ENCODE results near the gene KLC4.
A peak's percentile ranks its signal among the peaks of the same experiment; 100 is the strongest.

The KLC4 gene

GRCh38 chr6:43020052-43020705 is 39.3 kb upstream of the KLC4 start:
- Histone ChIP-seq H3K27ac (ENCODE audit: low read depth, low read length) (0 out of 2 replicates have a peak overlapping the region, but pooled peaks have one; percentile 91), H3K4me3 (ENCODE audit: low read length) (no peak overlapping the region), H3K9me3 (ENCODE audit: insufficient read depth, low read depth, low read length) (no peaks in the 10 kb centered on the region), H3K36me3 (ENCODE audit: insufficient read depth, low read length) (peaks cover 53% of the 10 kb centered on the region), H3K27me3 (ENCODE audit: insufficient read depth, low read length) (no peaks in the 10 kb centered on the region), H3K9ac (ENCODE audit: low read depth, low read length) (no peak overlapping the region), H3K4me1 (ENCODE audit: insufficient read depth, low read length) (no peaks in the 10 kb centered on the region)
- WGBS = 97% methylated on average over 3 of the region's 3 CpGs

GRCh38 chr6:43020847-43021246 is 38.6 kb upstream of the KLC4 start:
- 65% methylated on average over 3 of the region's 5 CpGs for WGBS
- Histone ChIP-seq H3K4me3 (ENCODE audit: low read length) (peak overlapping the region; percentile 100), H3K27me3 (ENCODE audit: insufficient read depth, low read length) (no peaks in the 10 kb centered on the region), H3K4me1 (ENCODE audit: insufficient read depth, low read length) (no peaks in the 10 kb centered on the region), H3K27ac (ENCODE audit: low read depth, low read length) (peak overlapping the region; percentile 91), H3K9ac (ENCODE audit: low read depth, low read length) (peak overlapping the region; percentile 99), H3K9me3 (ENCODE audit: insufficient read depth, low read depth, low read length) (no peaks in the 10 kb centered on the region), H3K36me3 (ENCODE audit: insufficient read depth, low read length) (peaks cover 58% of the 10 kb centered on the region)

GRCh38 chr6:43021270-43022047 is 38.0 kb upstream of the KLC4 start, which contains the start of gene RRP36:
Gene RRP36 (plus strand): TSS chr6:43021623. CDS start chr6:43021655, 32 bp downstream.
- 2% methylated on average over 56 of the region's 56 CpGs for WGBS
- no peaks in the 10 kb centered on the region for H3K9me3 ChIP-seq (ENCODE audit: insufficient read depth, low read depth, low read length)
- H3K27ac ChIP-seq (ENCODE audit: low read depth, low read length) = peak within 1 kb of the TSS; percentile 91
- no peaks in the 10 kb centered on the region for H3K4me1 ChIP-seq (ENCODE audit: insufficient read depth, low read length)
- no peaks in the 10 kb centered on the region for H3K27me3 ChIP-seq (ENCODE audit: insufficient read depth, low read length)
- peak within 1 kb of the TSS; percentile 99 for H3K9ac ChIP-seq (ENCODE audit: low read depth, low read length)
- H3K36me3 ChIP-seq (ENCODE audit: insufficient read depth, low read length) = peaks cover 64% of the 10 kb centered on the region
- peak within 1 kb of the TSS; percentile 100 for H3K4me3 ChIP-seq (ENCODE audit: low read length)

GRCh38 chr6:43024436-43024835 is 35.0 kb upstream of the KLC4 start:
- peaks cover 68% of the 10 kb centered on the region for H3K36me3 ChIP-seq (ENCODE audit: insufficient read depth, low read length)
- no peaks in the 10 kb centered on the region for H3K9me3 ChIP-seq (ENCODE audit: insufficient read depth, low read depth, low read length)
- no peaks in the 10 kb centered on the region for H3K4me1 ChIP-seq (ENCODE audit: insufficient read depth, low read length)
- no peak overlapping the region for H3K27ac ChIP-seq (ENCODE audit: low read depth, low read length)
- no peak overlapping the region for H3K9ac ChIP-seq (ENCODE audit: low read depth, low read length)
- no peaks in the 10 kb centered on the region for H3K27me3 ChIP-seq (ENCODE audit: insufficient read depth, low read length)
- WGBS = 97% methylated on average over 2 of the region's 2 CpGs
- no peak overlapping the region for H3K4me3 ChIP-seq (ENCODE audit: low read length)

- Histone ChIP-seq H3K4me1 (ENCODE audit: insufficient read depth, low read length) (no peaks in the 10 kb centered on the region), H3K36me3 (ENCODE audit: insufficient read depth, low read length) (peaks cover 70% of the 10 kb centered on the region), H3K27me3 (ENCODE audit: insufficient read depth, low read length) (no peaks in the 10 kb centered on the region), H3K4me3 (ENCODE audit: low read length) (no peak overlapping the region), H3K27ac (ENCODE audit: low read depth, low read length) (no peak overlapping the region), H3K9me3 (ENCODE audit: insufficient read depth, low read depth, low read length) (no peaks in the 10 kb centered on the region), H3K9ac (ENCODE audit: low read depth, low read length) (no peak overlapping the region)
- WGBS = 99% methylated on average over 5 of the region's 5 CpGs
These were observed 33.1 kb upstream of the KLC4 start for GRCh38 chr6:43026365-43026764.

- Histone ChIP-seq H3K27me3 (ENCODE audit: insufficient read depth, low read length) (no peaks in the 10 kb centered on the region), H3K9me3 (ENCODE audit: insufficient read depth, low read depth, low read length) (no peaks in the 10 kb centered on the region), H3K36me3 (ENCODE audit: insufficient read depth, low read length) (peaks cover 86% of the 10 kb centered on the region), H3K4me1 (ENCODE audit: insufficient read depth, low read length) (no peaks in the 10 kb centered on the region), H3K4me3 (ENCODE audit: low read length) (no peak overlapping the region), H3K27ac (ENCODE audit: low read depth, low read length) (no peak overlapping the region), H3K9ac (ENCODE audit: low read depth, low read length) (no peak overlapping the region)
- 97% methylated on average over 9 of the region's 9 CpGs for WGBS
These were observed 30.3 kb upstream of the KLC4 start for GRCh38 chr6:43029120-43029519.

GRCh38 chr6:43032326-43032725 is 27.1 kb upstream of the KLC4 start:
- Histone ChIP-seq H3K36me3 (ENCODE audit: insufficient read depth, low read length) (peaks cover 71% of the 10 kb centered on the region), H3K27me3 (ENCODE audit: insufficient read depth, low read length) (no peaks in the 10 kb centered on the region), H3K27ac (ENCODE audit: low read depth, low read length) (no peak overlapping the region), H3K4me3 (ENCODE audit: low read length) (no peak overlapping the region), H3K9me3 (ENCODE audit: insufficient read depth, low read depth, low read length) (no peaks in the 10 kb centered on the region), H3K4me1 (ENCODE audit: insufficient read depth, low read length) (no peaks in the 10 kb centered on the region), H3K9ac (ENCODE audit: low read depth, low read length) (no peak overlapping the region)
- WGBS = over 99% methylated on average over 4 of the region's 4 CpGs

- 98% methylated on average over 2 of the region's 2 CpGs for WGBS
- Histone ChIP-seq H3K27me3 (ENCODE audit: insufficient read depth, low read length) (no peaks in the 10 kb centered on the region), H3K36me3 (ENCODE audit: insufficient read depth, low read length) (peaks cover 71% of the 10 kb centered on the region), H3K4me1 (ENCODE audit: insufficient read depth, low read length) (no peaks in the 10 kb centered on the region), H3K4me3 (ENCODE audit: low read length) (no peak overlapping the region), H3K9ac (ENCODE audit: low read depth, low read length) (no peak overlapping the region), H3K27ac (ENCODE audit: low read depth, low read length) (no peak overlapping the region), H3K9me3 (ENCODE audit: insufficient read depth, low read depth, low read length) (no peaks in the 10 kb centered on the region)
These were observed 25.8 kb upstream of the KLC4 start for GRCh38 chr6:43033496-43034189.

GRCh38 chr6:43034190-43034525 is 25.3 kb upstream of the KLC4 start:
- Histone ChIP-seq H3K4me3 (ENCODE audit: low read length) (no peak overlapping the region), H3K27ac (ENCODE audit: low read depth, low read length) (no peak overlapping the region), H3K27me3 (ENCODE audit: insufficient read depth, low read length) (no peaks in the 10 kb centered on the region), H3K9ac (ENCODE audit: low read depth, low read length) (no peak overlapping the region), H3K9me3 (ENCODE audit: insufficient read depth, low read depth, low read length) (no peaks in the 10 kb centered on the region), H3K4me1 (ENCODE audit: insufficient read depth, low read length) (no peaks in the 10 kb centered on the region), H3K36me3 (ENCODE audit: insufficient read depth, low read length) (peaks cover 71% of the 10 kb centered on the region)
- 97% methylated on average over 2 of the region's 2 CpGs for WGBS

GRCh38 chr6:43035495-43036194 is 23.8 kb upstream of the KLC4 start:
- H3K36me3 ChIP-seq (ENCODE audit: insufficient read depth, low read length) = peaks cover 71% of the 10 kb centered on the region
- no peaks in the 10 kb centered on the region for H3K27me3 ChIP-seq (ENCODE audit: insufficient read depth, low read length)
- H3K9ac ChIP-seq (ENCODE audit: low read depth, low read length) = no peak overlapping the region
- H3K4me1 ChIP-seq (ENCODE audit: insufficient read depth, low read length) = no peaks in the 10 kb centered on the region
- no peaks in the 10 kb centered on the region for H3K9me3 ChIP-seq (ENCODE audit: insufficient read depth, low read depth, low read length)
- H3K4me3 ChIP-seq (ENCODE audit: low read length) = no peak overlapping the region
- H3K27ac ChIP-seq (ENCODE audit: low read depth, low read length) = no peak overlapping the region
- 81% methylated on average over 4 of the region's 4 CpGs for WGBS

GRCh38 chr6:43036712-43037111 is 22.7 kb upstream of the KLC4 start:
- Histone ChIP-seq H3K27me3 (ENCODE audit: insufficient read depth, low read length) (no peaks in the 10 kb centered on the region), H3K9ac (ENCODE audit: low read depth, low read length) (no peak overlapping the region), H3K9me3 (ENCODE audit: insufficient read depth, low read depth, low read length) (no peaks in the 10 kb centered on the region), H3K4me3 (ENCODE audit: low read length) (no peak overlapping the region), H3K36me3 (ENCODE audit: insufficient read depth, low read length) (peaks cover 72% of the 10 kb centered on the region), H3K27ac (ENCODE audit: low read depth, low read length) (no peak overlapping the region), H3K4me1 (ENCODE audit: insufficient read depth, low read length) (no peaks in the 10 kb centered on the region)
- 90% methylated on average over 6 of the region's 9 CpGs for WGBS
